A673 (cell line): ENCODE data around the gene CD79A. TPM values are rescaled to one million over a fixed set of nuclear protein-coding genes. Genes with fewer than 3 reads are reported as not detected.

ENCODE experiments used
- Bru-seq: library from RNA; stranded (reverse); fragments of 400-500 nt; gene quantifications from one replicate; lab custom pipeline; 2021; lab: Mats Ljungman, UMichigan
- BruChase-seq, 2 experiments: library from RNA; stranded (reverse); fragments of 400-500 nt; gene quantifications; one replicate each; lab custom pipeline; 2021; lab: Mats Ljungman, UMichigan
- BruUV-seq: library from RNA; stranded (reverse); fragments of 400-500 nt; replicated peaks from 2 replicates; lab custom pipeline; 2021; lab: Mats Ljungman, UMichigan
- CTCF ChIA-PET: fragments of 300-600 bp; sonication (Branson Sonifier 250); formaldehyde crosslinking; loops from one replicate; lab custom pipeline; 2022; ENCODE audit warnings: antibody characterized with exemption; lab: Charles Lee
- POLR2A ChIA-PET: fragments of 300-600 bp; sonication (Branson Sonifier 250); formaldehyde crosslinking; loops from one replicate; lab custom pipeline; 2022; ENCODE audit warnings: antibody characterized with exemption; ENCODE audit not compliant: low non-redundant PET; lab: Charles Lee
- DNase-seq: peaks from one replicate; pipeline ENCODE4 v3.0.0-alpha.2; 2015; ENCODE audit warnings: low spot score
- H3K27ac ChIP-seq: fragments of 200-600 bp; sonication (generic); 2 replicates; pipeline ENCODE4 v1.5.1; 2016; ENCODE audit warnings: mixed run types, low read depth, mild to moderate bottlenecking, mixed read lengths, antibody characterized with exemption, low read length; ENCODE audit not compliant: poor library complexity, severe bottlenecking
- H3K27me3 ChIP-seq: fragments of 200-600 bp; sonication (generic); replicated peaks from 2 replicates; pipeline ENCODE4 v1.6.1; 2017; ENCODE audit warnings: mixed run types, low read depth, mild to moderate bottlenecking, mixed read lengths, antibody characterized with exemption, low read length; ENCODE audit not compliant: insufficient read depth, poor library complexity
- H3K36me3 ChIP-seq: fragments of 200-600 bp; sonication (generic); 2 replicates; pipeline ENCODE4 v1.6.1; 2016; ENCODE audit warnings: mixed run types, mild to moderate bottlenecking, mixed read lengths, antibody characterized with exemption, low read length; ENCODE audit not compliant: insufficient read depth, poor library complexity, severe bottlenecking
- H3K4me1 ChIP-seq: fragments of 200-600 bp; sonication (generic); 2 replicates; pipeline ENCODE4 v1.6.1; 2017; ENCODE audit warnings: mixed run types, mild to moderate bottlenecking, mixed read lengths, antibody characterized with exemption, low read length; ENCODE audit not compliant: insufficient read depth, poor library complexity, severe bottlenecking
- H3K4me3 ChIP-seq: fragments of 200-600 bp; sonication (generic); 2 replicates; pipeline ENCODE4 v1.5.1; 2016; ENCODE audit warnings: low read depth, mixed run types, mild to moderate bottlenecking, mixed read lengths, low read length; ENCODE audit not compliant: poor library complexity, severe bottlenecking
- H3K9me3 ChIP-seq: fragments of 200-600 bp; sonication (generic); 2 replicates; pipeline ENCODE4 v1.6.1; 2016; ENCODE audit warnings: mixed run types, low read depth, mild to moderate bottlenecking, mixed read lengths, antibody characterized with exemption, low read length; ENCODE audit not compliant: poor library complexity, severe bottlenecking
- CTCF ChIP-seq: fragments of 300-800, 200-600 bp; sonication (generic); conservative IDR thresholded peaks from 2 replicates; pipeline ENCODE4 v1.5.1; 2017; ENCODE audit warnings: low read depth, mild to moderate bottlenecking, antibody characterized with exemption, low read length, moderate library complexity, mixed read lengths
- EZH2 ChIP-seq: fragments of 200-600 bp; sonication (generic); IDR thresholded peaks from 2 replicates; pipeline ENCODE4 v1.6.1; 2017; ENCODE audit warnings: borderline replicate concordance, low read depth, mild to moderate bottlenecking, mixed read lengths, antibody characterized with exemption, low read length; ENCODE audit not compliant: poor library complexity, severe bottlenecking
- intact Hi-C: fragments of 100-400 bp; cut with micrococcal nuclease; formaldehyde crosslinking; loops from one replicate; pipeline ENCODE4 v1.10.0; 2022; ENCODE audit not compliant: unreplicated experiment
- long read RNA-seq: library from polyadenylated mRNA; stranded (forward); transcript quantifications from one replicate; pipeline ENCODE4 v2.0.0, GENCODE V29; 2022
- total RNA-seq: library from RNA; stranded (reverse); gene quantifications from 2 replicates; pipeline ENCODE4 v1.2.3, GENCODE V29; 2021

CD79A gene
- 14.4 and 17.8 TPM in 2 replicates for total RNA-seq
- Bru-seq, nascent RNA: percentile 52 among the genes with signal in this experiment
- percentile 54 among the genes with signal in this experiment for BruChase-seq, experiment 1, labeled RNA remaining after a 2-hour chase
- BruChase-seq, experiment 2, labeled RNA remaining after a 6-hour chase: percentile 81 among the genes with signal in this experiment
- long read RNA-seq, partial matches to known transcripts: 11 of 16 reads
- long read RNA-seq, other reads (novel, unspliced or antisense): 1 of 16 reads

GRCh38 chr19:41876847-41877832, at the start of gene CD79A:
CD79A (plus strand) TSS chr19:41877279; CDS start chr19:41877305, 26 bp downstream.
- TF ChIP-seq EZH2 (no peak), CTCF (no peak)
- peaks cover 58% of the 10 kb centered on the region for H3K4me1 ChIP-seq

GRCh38 chr19:41837981-41838708, 38.9 kb upstream of the CD79A start:
- Histone ChIP-seq H3K27ac (no peak overlapping the region), H3K4me1 (no peaks in the 10 kb centered on the region), H3K4me3 (no peak overlapping the region), H3K27me3 (no peaks in the 10 kb centered on the region), H3K9me3 (no peaks in the 10 kb centered on the region), H3K36me3 (no peaks in the 10 kb centered on the region)
- intact Hi-C loops: no loop called here
- no peak for TF ChIP-seq CTCF
- TF ChIP-seq EZH2: no peak
- CTCF ChIA-PET: interaction anchor here (0.6 kb wide), 1 partner anchor 21 kb away, joined by 5 read pairs; no protein-coding TSS in a partner anchor
- BruUV-seq: no TSS peak
- no peak for DNase-seq
- POLR2A ChIA-PET: no interaction called here

More at GRCh38 chr19:41876847-41877832, at the start of gene CD79A:
- intact Hi-C loops: no loop called here
- CTCF ChIA-PET: no interaction called here
- Histone ChIP-seq H3K27ac (peak within 1 kb of the TSS; percentile 65), H3K36me3 (peaks cover 9% of the 10 kb centered on the region), H3K27me3 (no peaks in the 10 kb centered on the region), H3K9me3 (no peaks in the 10 kb centered on the region), H3K4me3 (no peak within 1 kb of the TSS)
- POLR2A ChIA-PET: no interaction called here
- DNase-seq: no peak
- BruUV-seq: no TSS peak

GRCh38 chr19:41839211-41839610, 37.9 kb upstream of the CD79A start:
- H3K9me3 ChIP-seq: no peaks in the 10 kb centered on the region
- no peaks in the 10 kb centered on the region for H3K36me3 ChIP-seq
- ChIA-PET POLR2A (no interaction called here), CTCF (interaction anchor here (0.7 kb wide), 1 partner anchor 552 kb away, joined by 5 read pairs; no protein-coding TSS in a partner anchor)
- no peaks in the 10 kb centered on the region for H3K27me3 ChIP-seq
- H3K4me1 ChIP-seq: no peaks in the 10 kb centered on the region
- no peak overlapping the region for H3K27ac ChIP-seq
- no peak for DNase-seq
- intact Hi-C loops: no loop called here
- no peak overlapping the region for H3K4me3 ChIP-seq
- BruUV-seq: no TSS peak
- TF ChIP-seq EZH2 (no peak), CTCF (no peak)
